NB4 (cell line): ENCODE measurements around the gene CD44.

Experiments used
- CTCF ChIP-seq: IDR thresholded peaks from one replicate; pipeline ENCODE4 v1.5.1; 2012; ENCODE audit warnings: low read depth, low read length
- POLR2A ChIP-seq: IDR thresholded peaks from 2 replicates; pipeline ENCODE4 v1.6.1; 2011; ENCODE audit warnings: mild to moderate bottlenecking; ENCODE audit not compliant: insufficient read length; ENCODE audit errors: extremely low read depth

GRCh38 chr11:35138606-35138942 lies 397 bp upstream of the CD44 start:
- no peak for TF ChIP-seq CTCF
- no peak for TF ChIP-seq POLR2A
